Parathyroid adenoma (tissue), 2 donors: Measurements from ENCODE around the gene NSDHL.

Experiments used
- H2AFZ ChIP-seq: fragments of 300-600 bp; sonication (generic); one replicate; pipeline ENCODE4 v1.7.0; 2017; ENCODE audit warnings: antibody characterized with exemption, mild to moderate bottlenecking
- H3K27ac ChIP-seq: fragments of 300-600 bp; sonication (generic); one replicate; pipeline ENCODE4 v1.7.0; 2017
- H3K27me3 ChIP-seq: fragments of 300-600 bp; sonication (generic); one replicate; pipeline ENCODE4 v1.7.0; 2017; ENCODE audit warnings: low read length; ENCODE audit not compliant: control insufficient read depth, insufficient read depth
- H3K36me3 ChIP-seq: fragments of 300-600 bp; sonication (generic); one replicate; pipeline ENCODE4 v1.7.0; 2017; ENCODE audit warnings: low read length; ENCODE audit not compliant: control insufficient read depth, insufficient read depth
- H3K4me1 ChIP-seq: fragments of 300-600 bp; sonication (generic); one replicate; pipeline ENCODE4 v1.7.0; 2017; ENCODE audit warnings: control low read depth
- H3K4me2 ChIP-seq: fragments of 300-600 bp; sonication (generic); one replicate; pipeline ENCODE4 v1.7.0; 2017; ENCODE audit warnings: low read length
- H3K4me3 ChIP-seq: fragments of 300-600 bp; sonication (generic); one replicate; pipeline ENCODE4 v1.7.0; 2017; ENCODE audit warnings: low read depth, low read length
- H3K79me2 ChIP-seq: fragments of 300-600 bp; sonication (generic); one replicate; pipeline ENCODE4 v1.7.0; 2017; ENCODE audit warnings: control low read depth
- H3K9ac ChIP-seq: fragments of 300-600 bp; sonication (generic); one replicate; pipeline ENCODE4 v1.7.0; 2017; ENCODE audit warnings: mild to moderate bottlenecking
- H3K9me3 ChIP-seq: fragments of 300-600 bp; sonication (generic); one replicate; pipeline ENCODE4 v1.7.0; 2017; ENCODE audit warnings: low read length; ENCODE audit not compliant: control insufficient read depth
- CTCF ChIP-seq: fragments of 300-600 bp; sonication (generic); IDR thresholded peaks from one replicate; pipeline ENCODE4 v1.7.0; 2017; ENCODE audit warnings: antibody characterized with exemption, mild to moderate bottlenecking
- donor health status: primary hyperparathyroidism.

The NSDHL gene

DNA sequence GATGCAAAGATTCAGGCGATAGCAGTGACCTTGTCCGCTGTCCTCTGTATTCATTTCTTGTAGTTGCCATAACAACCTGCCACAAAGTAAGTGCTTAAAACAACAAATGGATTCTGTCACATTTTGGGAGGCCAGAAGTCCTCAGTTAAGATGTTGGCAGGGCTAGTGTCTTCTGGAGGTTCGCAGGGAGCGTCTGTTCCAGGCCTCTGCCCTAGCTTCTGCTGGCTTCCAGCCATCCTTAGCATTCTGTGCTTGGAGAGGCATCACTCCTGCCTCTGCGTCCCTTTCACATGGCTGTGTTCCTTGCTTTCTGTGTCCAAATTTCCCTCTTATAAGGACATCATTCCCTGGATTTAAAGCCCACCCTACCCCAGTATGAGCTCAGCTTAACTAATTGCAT is 35.5 kb downstream of the NSDHL start:
- no peak overlapping the region for H3K9ac ChIP-seq
- H2AFZ ChIP-seq, result no peak overlapping the region
- TF ChIP-seq CTCF, result no peak
- H3K4me2 ChIP-seq, result no peak overlapping the region
- no peaks in the 10 kb centered on the region for H3K4me1 ChIP-seq
- no peaks in the 10 kb centered on the region for H3K79me2 ChIP-seq
- no peak overlapping the region for H3K4me3 ChIP-seq
- no peaks in the 10 kb centered on the region for H3K36me3 ChIP-seq
- no peak overlapping the region for H3K27ac ChIP-seq
- H3K9me3 ChIP-seq, result no peaks in the 10 kb centered on the region
- no peaks in the 10 kb centered on the region for H3K27me3 ChIP-seq

DNA sequence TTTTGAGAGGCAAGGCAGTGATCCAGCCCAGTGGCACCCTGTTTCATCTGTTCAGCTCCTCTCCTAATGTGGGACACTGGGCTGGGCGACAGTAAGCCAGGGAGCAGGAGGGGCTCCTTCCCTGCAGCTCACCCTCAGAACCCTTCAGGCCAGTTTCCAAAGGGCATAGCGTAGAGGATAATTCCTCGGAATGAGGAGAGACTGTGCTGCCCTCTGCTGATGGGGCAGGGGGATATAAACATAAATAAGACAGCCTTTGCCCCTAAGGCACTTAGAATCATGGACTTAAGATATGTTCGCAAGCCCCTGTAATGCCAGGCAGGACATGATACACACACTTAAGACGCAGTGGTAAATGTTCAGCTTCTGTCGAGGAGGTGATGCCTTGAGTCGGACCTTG is 39.1 kb downstream of the NSDHL start:
- no peaks in the 10 kb centered on the region for H3K79me2 ChIP-seq
- H3K4me1 ChIP-seq, result no peaks in the 10 kb centered on the region
- no peaks in the 10 kb centered on the region for H3K27me3 ChIP-seq
- H3K9me3 ChIP-seq, result no peaks in the 10 kb centered on the region
- H3K27ac ChIP-seq, result no peak overlapping the region
- no peak for TF ChIP-seq CTCF
- H3K4me3 ChIP-seq, result no peak overlapping the region
- H3K4me2 ChIP-seq, result no peak overlapping the region
- H3K36me3 ChIP-seq, result no peaks in the 10 kb centered on the region
- no peak overlapping the region for H2AFZ ChIP-seq
- H3K9ac ChIP-seq, result no peak overlapping the region

DNA sequence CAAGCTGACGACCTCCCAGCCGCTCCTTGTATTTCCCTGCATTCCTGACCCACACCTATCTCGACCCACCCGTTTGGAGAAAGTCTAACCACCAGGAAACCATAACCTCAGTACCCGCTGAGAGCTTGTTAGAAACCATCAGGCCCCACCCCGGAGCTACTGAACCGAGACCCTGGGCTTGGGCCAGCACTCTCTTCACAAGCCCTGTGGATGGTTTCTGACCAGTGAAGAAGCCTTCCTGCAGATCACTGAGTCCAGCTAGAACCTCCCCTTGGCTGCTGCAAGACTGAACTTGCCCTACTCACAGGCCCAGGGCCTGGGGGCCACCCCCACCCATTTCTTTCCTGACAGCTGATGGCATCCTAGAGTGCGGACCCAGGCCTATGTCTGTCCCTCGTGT is 40.4 kb downstream of the NSDHL start:
- H3K27me3 ChIP-seq, result no peaks in the 10 kb centered on the region
- no peak overlapping the region for H3K27ac ChIP-seq
- TF ChIP-seq CTCF, result no peak
- H3K36me3 ChIP-seq, result no peaks in the 10 kb centered on the region
- no peak overlapping the region for H3K9ac ChIP-seq
- H3K79me2 ChIP-seq, result no peaks in the 10 kb centered on the region
- no peaks in the 10 kb centered on the region for H3K9me3 ChIP-seq
- no peaks in the 10 kb centered on the region for H3K4me1 ChIP-seq
- no peak overlapping the region for H3K4me2 ChIP-seq
- H2AFZ ChIP-seq, result no peak overlapping the region
- no peak overlapping the region for H3K4me3 ChIP-seq

DNA sequence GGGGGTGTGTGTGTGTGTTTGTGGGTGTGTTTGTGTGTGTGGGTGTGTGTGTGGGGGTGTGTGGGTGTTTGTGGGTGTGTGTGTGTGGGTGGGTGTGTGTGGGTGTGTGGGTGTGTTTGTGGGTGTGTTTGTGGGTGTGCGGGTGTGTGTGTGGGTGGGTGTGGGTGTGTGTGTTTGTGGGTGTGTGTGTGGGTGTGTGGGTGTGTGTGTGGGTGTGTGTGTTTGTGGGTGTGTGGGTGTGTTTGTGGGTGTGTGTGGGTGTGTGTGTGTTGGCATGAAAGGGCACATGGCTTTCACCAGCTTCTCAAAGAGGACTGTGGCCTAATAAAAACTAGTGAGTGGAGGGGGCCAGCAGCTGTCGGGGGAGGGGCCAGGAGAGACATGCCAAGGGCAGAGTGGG is 41.7 kb downstream of the NSDHL start:
- no peaks in the 10 kb centered on the region for H3K27me3 ChIP-seq

More for the DNA sequence above, 41.7 kb downstream of the NSDHL start:
- no peak overlapping the region for H3K9ac ChIP-seq
- no peak overlapping the region for H3K4me2 ChIP-seq
- H3K9me3 ChIP-seq, result no peaks in the 10 kb centered on the region
- no peak overlapping the region for H3K4me3 ChIP-seq
- no peaks in the 10 kb centered on the region for H3K36me3 ChIP-seq
- H3K4me1 ChIP-seq, result no peaks in the 10 kb centered on the region
- no peaks in the 10 kb centered on the region for H3K79me2 ChIP-seq
- TF ChIP-seq CTCF, result no peak
- no peak overlapping the region for H2AFZ ChIP-seq
- H3K27ac ChIP-seq, result no peak overlapping the region
